HG03571 (cell line): ENCODE data around the gene NAPA.

ENCODE experiments used
- ATAC-seq: cut with Tn5 transposase; IDR thresholded peaks from one replicate; pipeline ENCODE4 v1.9.1; 2021; ENCODE audit not compliant: unreplicated experiment

NAPA gene

DNA sequence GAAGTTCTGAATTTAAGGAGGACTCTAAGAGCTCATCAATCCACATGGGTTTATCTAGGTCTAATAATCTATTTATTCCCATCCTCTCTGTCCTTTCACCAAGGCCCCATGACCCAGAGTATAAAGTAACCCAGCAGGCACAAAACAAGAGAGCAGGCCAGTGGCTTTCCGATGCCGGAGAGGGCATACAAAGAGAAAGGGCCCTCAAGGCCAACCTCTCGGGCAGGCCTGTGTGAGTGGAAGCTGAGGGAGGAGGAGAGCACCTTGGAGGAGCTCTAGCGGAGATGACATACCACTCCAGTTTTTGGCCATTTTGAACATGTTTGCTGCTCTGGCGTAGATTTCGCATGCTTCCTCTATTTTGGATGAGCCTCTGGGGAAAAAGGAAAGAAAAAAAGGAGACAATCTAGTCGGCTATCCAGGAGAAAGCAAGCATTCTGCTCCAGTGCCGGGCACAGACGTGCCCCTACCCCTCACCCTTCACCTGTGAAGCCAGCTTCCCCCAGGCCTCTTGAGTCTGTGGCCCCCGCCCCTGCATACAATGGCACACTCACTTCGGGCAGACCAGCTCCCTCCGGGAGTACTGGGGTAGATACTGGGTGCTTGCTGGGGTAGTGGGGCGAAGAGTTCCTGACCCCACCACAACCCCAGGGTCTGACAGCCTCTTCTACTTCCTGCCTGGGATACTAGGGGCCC, 11.6 kb downstream of the NAPA start:
- ATAC-seq = no peak

DNA sequence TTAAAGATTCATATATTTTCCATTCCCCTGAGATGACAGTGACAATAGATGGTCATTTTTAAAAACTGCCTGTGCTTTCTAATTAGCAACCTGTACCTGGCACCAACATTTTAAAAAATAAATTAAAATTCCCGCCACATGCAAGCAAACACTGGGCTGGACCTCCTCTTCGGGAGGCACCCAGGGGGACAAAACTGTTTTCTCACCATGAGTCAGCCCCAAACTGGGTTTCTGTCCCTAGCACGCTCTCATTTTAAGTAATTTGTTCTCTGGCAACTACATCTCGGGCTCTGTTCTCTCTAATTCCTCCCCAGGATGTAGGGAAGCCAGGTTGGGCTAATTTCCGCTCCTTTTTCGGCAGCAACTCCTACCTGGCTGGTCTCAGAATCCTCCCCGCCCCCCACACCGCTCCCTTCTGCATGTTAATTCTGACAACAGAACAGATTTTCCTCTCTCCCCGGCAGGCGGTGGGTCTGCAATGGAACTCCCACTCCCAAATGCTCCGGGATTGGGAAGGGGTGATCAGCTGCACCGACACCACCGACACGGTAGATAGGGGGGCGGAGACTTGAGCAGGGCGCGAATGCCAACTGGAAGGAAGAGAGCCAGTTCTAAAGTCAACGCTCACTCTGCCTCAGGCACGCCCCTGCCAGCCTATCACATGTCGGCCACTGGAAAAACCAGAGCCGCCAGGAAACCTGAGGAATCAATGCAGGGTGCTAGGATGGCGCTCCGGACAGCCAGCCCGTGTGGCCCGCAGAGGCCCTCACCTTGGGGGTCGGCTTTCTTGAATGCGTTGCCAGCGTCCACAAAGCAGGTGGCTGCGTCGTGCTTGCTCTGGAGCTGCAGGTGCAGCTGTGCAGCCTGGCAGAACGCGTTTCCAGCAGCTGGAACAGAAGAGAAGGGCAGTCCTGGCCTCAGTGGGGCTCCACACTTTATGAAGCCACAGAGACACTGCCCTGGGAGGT, 14.7 kb downstream of the NAPA start:
- no peak for ATAC-seq

DNA sequence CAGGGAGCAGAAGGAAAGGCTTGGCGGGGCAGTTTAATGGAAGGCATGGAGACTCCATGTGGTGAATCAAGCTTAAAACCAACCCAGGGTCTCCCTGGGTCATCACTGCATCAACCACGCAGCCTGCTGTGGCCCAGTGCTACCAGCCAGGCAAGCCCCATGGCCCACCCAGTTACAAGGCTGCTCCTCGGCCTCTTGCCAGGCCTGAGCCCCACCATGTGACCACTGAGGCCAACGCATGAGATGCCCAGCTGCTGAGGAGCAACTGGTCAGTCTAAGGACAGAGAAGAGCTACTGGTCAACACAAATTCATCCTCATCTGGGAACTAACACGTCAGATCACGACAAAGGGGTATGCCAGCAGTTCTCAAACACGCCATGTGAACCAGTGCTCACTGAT, 15.5 kb downstream of the NAPA start:
- ATAC-seq = no peak

DNA sequence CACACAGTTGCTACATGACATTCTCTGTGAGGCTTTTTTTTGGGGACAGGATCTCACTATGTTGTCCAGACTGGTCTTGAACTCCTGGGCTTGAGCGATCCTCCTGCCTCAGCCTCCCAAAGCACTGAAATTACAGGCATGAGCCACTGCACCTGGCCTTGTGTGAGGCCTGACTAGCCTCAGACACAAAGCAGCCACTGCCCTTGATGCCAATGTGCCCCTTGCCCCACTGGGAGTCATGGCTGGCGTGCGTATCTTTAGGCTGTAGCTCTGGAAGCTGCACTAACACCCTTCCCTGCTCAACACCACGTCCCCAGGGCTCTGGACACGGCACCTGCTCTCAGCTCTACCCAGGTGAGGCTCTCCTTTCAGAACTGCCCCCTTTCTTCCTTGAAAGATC, 16.3 kb downstream of the NAPA start:
- ATAC-seq = no peak

DNA sequence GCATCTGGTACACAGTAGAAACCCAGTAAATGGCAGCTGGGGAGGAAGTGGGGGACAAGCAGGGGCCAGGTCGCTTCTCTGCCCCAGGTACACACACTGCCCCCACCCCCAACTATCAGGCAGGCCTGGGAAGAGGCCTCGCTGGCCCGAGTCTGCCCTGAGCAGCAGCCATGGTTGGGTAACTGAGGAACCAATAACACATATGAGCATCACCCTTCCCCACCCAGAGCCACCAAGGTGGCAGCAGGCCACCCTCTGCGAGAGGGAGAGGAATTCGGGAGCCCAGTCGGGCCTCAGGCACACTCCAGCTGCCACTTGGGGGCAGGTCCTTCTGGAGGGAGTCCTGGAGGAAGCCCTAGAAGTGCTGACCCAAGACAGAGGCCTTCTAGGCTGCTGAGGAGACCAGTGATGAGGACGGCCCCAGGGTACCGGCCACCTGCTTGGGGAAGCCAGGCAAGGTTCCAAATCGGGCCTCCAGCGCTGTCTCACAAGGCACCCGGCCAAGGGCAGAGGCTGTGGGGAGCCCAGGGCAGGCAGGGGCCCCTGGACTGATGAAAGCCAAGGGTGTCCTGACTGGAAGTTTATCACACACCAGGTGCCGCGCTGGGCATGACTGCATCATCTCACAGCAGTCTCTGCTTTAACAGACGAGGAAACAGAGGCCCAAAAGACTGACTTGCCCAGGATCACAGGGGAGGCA, 16.9 kb downstream of the NAPA start:
- no peak for ATAC-seq

DNA sequence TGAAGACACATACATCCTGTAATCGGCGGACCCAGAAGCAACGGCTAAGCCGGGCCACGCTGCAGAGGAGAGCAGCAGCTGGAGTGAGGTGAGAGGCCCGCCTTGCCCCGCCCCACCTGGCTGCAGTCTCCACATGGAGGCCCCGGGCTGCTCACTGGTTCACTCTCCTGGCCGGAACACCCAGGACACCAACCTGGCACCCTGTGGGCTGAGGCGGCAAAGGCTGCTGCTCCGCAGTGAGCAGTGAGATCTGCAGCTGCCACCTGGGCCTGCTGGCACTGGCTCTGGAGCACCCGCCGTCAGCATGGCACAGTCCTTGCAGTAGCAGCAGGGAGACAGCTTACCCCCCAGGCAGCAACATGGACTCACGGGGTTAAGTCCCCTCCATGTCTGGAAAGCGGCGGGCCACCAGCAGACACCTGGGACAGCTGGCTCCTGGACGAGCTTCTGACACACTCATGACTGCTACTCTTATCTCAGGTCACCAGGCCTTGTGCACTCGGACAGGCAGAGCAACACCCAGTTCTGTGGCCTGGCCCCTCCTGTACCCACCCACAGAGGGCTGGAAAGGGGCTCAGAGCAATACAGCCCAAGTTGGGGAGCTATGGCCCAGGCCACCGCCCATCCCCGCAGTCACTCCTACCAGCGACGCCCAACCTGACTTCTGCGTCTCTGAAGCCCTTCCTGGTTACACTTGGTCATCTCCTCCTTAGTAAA, 17.7 kb downstream of the NAPA start:
- no peak for ATAC-seq

DNA sequence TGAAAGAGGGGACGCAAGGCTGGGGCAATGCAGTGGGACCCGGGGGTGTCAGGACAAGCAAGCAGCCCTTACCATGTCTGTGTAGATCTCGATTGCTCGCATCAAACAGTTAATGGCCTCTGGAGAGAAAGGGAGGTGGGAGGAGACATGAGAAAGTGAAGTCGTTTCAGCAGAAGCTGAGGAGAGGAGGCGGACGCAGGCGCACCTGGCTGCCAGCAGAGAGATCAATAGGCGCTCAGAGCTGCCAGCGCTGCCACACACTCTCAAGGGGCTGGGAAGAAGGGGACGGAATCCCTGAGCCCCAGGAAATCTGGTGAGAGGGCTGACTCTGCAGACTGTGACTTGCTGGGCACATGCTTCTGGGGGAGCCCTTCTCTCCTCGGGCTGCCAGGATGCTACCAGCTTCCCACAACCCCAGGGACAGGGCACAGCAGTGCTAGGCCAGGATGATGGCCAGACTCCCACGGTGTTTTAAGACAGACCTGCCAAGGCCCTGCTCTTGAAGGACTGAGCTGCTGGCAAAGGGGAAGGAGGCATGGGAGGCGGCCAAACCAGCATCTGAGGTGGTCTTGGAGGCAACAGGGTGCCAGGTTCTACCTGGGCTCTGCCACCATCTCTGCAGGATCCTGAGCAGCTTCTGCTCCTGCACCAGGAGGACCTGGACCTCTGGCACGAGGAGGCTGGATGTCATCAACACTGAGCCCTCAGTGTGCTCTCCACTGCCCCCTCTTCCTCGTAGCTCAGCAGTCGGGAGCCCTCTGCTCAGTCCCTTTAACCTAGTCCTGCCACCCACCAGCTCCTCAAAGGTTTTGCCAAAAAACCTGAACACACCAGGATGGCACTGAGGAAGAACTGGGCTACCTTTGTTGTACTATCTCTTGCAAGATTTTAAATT, 19.1 kb downstream of the NAPA start:
- ATAC-seq = no peak

DNA sequence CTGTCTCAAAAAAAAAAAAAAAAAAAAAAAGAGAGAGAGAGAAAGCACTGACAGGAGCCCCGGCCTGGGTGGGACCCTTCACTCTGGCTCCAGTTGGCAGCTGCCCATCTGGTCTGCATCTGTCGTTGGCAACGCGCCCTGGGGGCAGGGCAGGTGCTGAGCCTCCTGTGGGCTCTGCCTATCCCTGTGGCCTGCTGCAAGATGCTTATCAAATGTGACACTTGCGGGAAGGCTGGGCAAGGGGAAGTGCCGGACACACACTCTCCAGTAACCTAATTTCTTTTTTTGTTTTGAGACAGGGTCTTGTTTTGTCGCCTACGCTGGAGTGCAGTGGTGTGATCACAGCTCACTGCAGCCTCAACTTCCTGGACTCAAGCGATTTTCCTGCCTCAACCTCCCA, 20.1 kb downstream of the NAPA start:
- no peak for ATAC-seq

DNA sequence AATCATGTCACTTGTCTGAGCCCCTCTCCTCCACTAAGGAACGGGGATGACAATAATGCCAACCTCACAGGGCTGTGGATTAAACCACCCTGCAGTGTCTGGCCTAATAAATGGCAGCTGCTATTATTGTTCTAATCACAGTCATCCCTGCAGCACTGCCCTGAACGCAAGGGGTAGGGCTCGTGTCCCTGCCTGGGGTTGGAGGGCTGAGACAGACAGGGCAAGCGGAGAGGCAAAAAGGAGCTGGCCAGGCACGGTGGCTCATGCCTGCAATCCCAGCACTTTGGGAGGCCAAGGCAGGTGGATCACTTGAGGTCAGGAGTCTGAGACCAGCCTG, 20.7 kb downstream of the NAPA start:
- no peak for ATAC-seq

DNA sequence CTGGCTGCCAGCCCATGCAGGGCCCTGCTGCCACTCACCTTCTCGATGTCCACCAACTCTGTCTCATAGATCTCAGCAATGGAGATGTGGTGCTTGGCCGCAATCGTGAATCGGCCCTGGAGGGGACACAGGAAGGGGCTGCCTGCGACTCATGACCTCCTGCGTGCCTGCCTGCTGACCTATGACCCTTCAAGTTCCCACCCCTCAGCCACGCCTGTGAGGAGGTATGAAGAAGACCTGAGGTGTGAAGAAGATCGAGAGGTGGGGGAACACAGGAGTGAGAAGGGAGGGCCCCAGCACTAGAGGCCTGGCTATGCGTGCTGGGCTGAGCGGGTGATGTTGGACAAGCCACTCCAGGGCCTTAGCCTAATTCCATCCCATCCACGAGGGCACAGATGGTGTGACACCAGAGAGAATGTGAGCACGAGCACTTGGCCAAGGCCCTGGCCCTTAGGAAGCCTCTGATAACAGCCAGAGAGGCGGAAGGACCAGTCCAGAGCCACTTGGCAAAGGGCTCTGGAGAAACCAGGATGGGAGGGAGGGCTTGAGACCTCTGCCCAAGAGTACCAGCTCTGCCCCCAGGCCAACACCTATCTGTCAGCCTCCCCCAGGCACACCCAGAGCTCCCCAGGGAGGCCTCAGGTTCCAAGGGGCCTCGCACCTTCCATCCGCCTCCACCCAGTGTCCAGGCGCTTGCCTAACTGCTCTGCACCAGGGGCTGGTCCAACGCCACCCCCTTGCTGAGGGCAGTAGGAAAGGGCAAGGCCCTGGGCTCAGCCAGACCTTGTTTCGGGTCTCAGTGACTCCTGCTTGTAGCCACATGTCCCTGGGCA, 21.3 kb downstream of the NAPA start:
- no peak for ATAC-seq

DNA sequence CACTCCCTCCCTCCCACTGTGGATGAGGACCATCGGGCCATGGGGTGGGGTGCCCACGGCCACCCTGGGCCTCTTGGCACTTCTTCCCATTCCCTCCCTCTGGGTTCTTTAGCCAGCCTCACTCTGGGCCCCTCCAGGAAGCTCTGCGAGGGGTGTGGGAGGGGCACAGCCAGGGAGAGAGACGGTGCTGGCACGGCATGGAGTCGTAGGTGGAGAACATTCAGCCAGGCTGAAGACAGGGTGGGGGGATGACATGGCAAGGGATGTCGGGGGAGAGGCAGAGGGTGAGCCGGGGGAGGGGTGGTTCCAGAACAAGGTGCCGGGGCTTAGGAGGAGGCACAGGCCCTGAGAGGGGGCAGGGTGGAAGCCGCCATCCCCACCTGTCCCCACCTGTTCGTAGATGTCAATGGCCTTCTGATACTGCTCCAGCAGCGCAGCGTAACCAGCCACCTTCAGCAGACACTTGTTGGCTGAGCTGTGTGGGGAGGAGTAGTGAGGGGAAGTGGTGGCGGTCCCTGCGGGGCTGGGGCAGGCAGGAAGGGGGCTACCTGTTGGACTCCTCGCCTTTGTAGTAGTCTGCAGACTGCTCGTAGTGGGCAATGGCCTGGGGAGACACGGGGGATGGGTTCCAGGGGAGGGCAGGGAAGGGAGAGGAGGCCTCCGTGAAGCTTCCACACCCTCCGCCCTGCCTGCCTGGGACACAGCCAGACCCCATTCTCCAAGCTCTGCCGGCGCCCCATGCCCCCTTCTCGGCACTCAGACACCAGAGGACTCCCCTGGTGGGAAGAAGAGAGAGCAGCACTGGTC, 22.1 kb downstream of the NAPA start:
- ATAC-seq = no peak

DNA sequence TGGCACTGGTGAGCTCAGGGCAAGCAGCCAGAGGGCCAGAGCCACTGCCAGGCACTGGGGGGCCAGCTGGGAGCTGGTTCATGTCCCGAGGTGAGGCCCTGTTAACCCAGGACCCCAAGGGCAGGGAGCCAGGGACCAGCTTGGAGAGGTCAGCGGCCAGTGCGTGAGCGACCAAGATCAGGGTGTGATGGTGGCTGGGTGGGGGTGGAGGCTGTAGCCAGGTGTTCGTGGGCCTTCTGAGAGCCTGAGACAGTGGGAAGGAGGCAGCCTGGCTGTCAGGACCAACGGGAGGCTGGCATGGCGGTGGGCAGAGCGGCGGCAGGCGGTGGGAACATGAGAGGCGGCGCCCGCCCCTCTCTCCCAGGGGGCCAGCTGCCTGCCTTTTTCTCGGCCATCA, 22.7 kb downstream of the NAPA start:
- ATAC-seq = no peak

DNA sequence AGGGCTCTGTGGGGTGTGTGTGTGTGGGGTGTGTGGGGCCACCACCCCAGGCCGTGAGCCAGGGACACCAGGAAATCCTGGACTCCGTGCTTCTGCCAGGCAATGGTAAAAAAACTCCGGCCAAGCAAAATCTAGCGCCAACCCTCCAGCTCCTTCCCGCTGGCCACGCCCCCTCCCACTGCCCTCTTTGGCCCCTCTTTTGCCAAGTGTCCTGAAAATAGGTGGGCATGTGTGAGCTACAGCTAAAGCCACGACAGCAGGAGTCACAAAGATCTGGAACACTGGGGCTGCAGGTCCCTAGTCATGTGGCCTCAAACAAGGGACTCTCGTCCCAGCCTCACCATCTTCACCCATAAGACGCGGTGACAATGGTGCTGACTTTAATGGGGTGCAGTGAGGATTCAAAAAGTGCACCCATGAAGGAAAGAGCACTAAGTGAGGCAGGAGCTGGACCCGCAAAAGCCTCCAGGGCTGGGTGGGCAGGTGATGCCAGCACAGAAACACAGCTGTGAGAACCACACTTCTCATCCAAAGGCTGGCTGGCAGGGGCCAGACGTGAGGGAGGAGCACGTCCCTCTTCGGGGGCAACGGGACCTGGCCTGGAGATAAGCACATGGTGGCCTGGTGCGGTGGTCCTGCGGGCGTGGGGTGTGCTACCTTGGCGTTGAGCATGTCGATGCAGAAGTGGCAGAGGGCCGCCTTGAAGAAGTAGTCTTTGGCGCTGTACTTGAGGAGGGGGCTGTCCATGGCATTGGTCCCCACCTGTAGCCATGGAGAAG, 23.3 kb downstream of the NAPA start:
- no peak for ATAC-seq

DNA sequence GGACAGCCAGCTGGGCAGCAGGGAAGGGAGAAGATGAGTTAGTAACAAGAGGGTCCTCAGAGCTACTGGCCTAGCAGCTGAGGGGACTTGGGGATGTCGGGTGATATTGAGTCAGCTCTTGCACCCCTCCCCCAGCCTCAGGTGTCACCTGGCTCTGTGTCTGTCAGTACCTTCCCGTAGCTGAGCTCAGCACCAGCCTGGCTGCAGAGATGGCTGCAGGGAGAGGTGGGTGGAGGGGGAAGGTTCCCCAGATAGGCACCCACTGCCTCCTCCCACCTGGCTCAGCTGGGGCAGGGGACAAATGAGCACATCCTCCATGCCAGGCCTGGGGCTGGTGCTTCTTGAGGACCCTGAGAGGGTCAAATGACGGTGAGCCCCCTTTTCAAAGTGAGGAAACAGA, 24.0 kb downstream of the NAPA start:
- no peak for ATAC-seq

DNA sequence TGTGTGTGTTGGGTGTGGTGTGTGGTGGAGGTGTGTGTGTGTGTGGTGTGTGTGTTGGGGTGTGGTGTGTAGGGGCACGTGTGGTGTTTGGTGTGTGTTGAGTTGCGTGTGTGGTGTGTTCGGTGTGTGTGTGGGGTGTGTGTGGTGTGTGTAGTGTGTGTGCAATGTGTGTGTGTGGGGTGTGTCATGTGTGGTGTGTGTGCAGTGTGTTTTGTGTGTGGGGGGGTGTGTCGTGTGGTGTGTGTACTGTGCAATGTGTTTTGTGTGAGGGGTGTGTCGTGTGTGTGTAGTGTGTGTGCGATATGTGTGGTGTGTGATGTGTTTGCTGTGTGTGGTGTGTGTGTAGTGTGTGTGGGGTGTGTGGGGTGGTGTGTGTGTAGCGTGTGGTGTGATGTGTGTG, 24.8 kb downstream of the NAPA start:
- ATAC-seq = no peak

DNA sequence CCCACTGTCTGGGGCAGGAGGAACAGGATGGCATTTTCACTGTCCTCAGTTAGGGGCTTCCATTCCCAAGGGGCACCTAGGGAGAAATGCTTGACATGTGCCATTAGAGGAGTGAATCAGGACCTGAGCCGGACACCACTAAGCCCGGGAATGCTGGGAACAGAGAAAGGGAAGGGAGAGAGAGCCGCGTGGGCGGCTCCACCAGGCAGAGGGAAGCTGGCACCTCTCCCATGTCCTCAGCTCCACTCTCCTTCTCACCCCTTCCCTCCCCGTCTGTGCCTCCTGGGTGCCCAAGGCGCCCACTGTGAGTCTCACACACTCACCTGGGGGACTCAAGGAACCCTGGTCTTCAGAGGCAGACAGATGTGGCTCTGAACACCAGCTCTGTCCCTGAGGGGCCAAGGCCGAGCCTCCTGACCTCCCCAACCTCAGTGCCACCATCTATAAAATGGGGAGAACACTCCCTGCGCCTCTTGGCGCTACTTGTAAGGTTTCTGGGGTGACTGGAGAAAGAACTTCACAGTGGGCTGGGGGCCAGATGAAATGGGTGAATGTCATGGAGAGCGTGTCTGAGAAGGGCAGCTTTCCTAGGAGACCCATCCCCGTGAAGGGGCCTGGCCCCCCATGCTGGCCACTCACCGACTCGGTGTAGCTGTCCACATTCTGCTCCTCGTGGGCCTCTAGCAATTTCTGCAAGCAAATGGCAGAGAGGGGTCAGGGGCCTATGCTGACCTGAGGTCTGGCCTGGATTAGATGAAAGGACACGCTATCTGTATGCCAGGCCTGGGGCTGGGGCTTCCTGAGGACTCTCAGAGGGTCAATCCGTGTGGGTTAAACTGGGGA, 25.6 kb downstream of the NAPA start:
- ATAC-seq = no peak
